ENCODE measurements around the gene ADCYAP1.

Gene ADCYAP1

GRCh38 chr18:955384-956066 is 50.9 kb downstream of the ADCYAP1 start:
- TF ChIP-seq JUND (IDR thresholded peaks at IDR 0.05; ENCODE audit: low read depth), result no peak
- no peak for DNase-seq (ENCODE audit: low read depth in 1 of 2, low spot score in 1 of 2)
- in situ Hi-C loops (cut with HindIII; ENCODE audit: low pct_unique_long_range_greater_than_20kb, low sequenced_read_pairs), result no loop called here

DNA sequence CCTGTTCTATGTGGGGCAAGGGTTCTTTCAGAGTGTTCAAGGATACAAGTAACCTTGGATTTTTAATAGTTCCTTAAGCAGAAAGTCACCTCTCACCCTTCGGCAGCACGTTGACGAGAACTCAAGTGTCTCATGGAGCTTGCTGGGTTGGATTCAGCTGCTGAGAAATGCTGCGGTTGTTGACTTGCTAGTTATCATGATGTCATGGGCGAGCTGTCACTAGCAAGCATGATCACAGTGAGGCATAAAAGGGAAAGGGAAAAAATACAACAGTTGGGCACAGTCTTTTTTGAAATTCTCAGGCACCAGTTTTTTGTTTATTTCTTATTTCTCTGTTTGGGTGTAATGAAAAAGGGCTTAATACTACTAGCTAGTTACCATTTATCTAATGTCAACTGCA is 53.2 kb downstream of the ADCYAP1 start:
- in situ Hi-C loops (cut with HindIII; ENCODE audit: low pct_unique_long_range_greater_than_20kb, low sequenced_read_pairs), result no loop called here
- TF ChIP-seq JUND (IDR thresholded peaks at IDR 0.05; ENCODE audit: low read depth), result no peak
- no peak for DNase-seq (ENCODE audit: low read depth in 1 of 2, low spot score in 1 of 2)

DNA sequence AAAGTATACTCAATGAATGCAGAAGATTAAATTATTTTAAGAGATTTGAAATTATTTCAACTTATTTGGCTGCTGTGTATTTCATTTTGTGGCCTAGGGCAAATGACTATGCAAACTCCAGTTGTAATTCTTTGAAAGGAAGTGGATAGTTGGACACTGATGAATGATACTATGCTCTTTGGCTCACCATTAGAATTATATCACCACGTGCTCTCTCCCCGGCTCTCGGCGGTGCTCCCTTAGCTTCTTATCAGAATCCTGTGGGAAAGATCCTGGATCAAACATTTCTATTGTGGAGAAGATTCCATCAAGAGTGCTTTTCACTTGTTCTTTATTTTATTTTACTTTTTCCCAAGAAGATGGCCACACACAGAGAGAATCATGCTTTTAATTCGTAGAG is 55.2 kb downstream of the ADCYAP1 start:
- no peak for TF ChIP-seq JUND (IDR thresholded peaks at IDR 0.05; ENCODE audit: low read depth)
- no peak for DNase-seq (ENCODE audit: low read depth in 1 of 2, low spot score in 1 of 2)
- in situ Hi-C loops (cut with HindIII; ENCODE audit: low pct_unique_long_range_greater_than_20kb, low sequenced_read_pairs), result no loop called here
